Mesenchymal stem cell (in vitro differentiated cells and primary cell): ENCODE data around the gene AGK.
"Not testable (repeated sequence)": the region's sequence is repeated elsewhere in the genome, so short reads cannot be mapped to it uniquely, and the experiment has no call there.

Source experiments
- DNase-seq: peaks from one replicate; pipeline ENCODE4 v3.0.0-alpha.2; 2013
- H2AFZ ChIP-seq: one replicate; pipeline ENCODE4 v1.6.1; 2013; ENCODE audit warnings: low read depth, mild to moderate bottlenecking, control low read depth, inconsistent platforms, low read length, moderate library complexity
- H2AK5ac ChIP-seq: 2 replicates; pipeline ENCODE4 v1.6.1; 2013; ENCODE audit warnings: low read length, moderate library complexity, mild to moderate bottlenecking, inconsistent platforms; ENCODE audit not compliant: severe bottlenecking
- H2BK120ac ChIP-seq: one replicate; pipeline ENCODE4 v1.6.1; 2013; ENCODE audit warnings: low read depth, mild to moderate bottlenecking, inconsistent platforms, low read length, moderate library complexity
- H2BK12ac ChIP-seq, 2 experiments: one replicate each; pipeline ENCODE4 v1.6.1; 2013; ENCODE audit warnings: inconsistent platforms in 2 of 2, low read length in 2 of 2, mild to moderate bottlenecking in 2 of 2, moderate library complexity in 2 of 2, control low read depth in 1 of 2
- H2BK15ac ChIP-seq: one replicate; pipeline ENCODE4 v1.6.1; 2013; ENCODE audit warnings: mild to moderate bottlenecking, low read depth, inconsistent platforms; ENCODE audit not compliant: poor library complexity, severe bottlenecking
- H2BK5ac ChIP-seq: 2 replicates; pipeline ENCODE4 v1.6.1; 2013; ENCODE audit warnings: low read depth, mild to moderate bottlenecking, low read length, control low read depth, inconsistent platforms; ENCODE audit not compliant: poor library complexity, severe bottlenecking
- H3K14ac ChIP-seq, 2 experiments: one replicate each; pipeline ENCODE4 v1.6.1; 2013; ENCODE audit warnings: inconsistent platforms in 2 of 2, low read length in 2 of 2, control low read depth in 1 of 2, mild to moderate bottlenecking in 1 of 2, moderate library complexity in 1 of 2
- H3K18ac ChIP-seq, 2 experiments: one replicate each; pipeline ENCODE4 v1.6.1; 2013; ENCODE audit warnings: inconsistent platforms in 2 of 2, low read length in 2 of 2, control low read depth in 1 of 2, low read depth in 1 of 2, mild to moderate bottlenecking in 1 of 2
- H3K23ac ChIP-seq, 2 experiments: one replicate each; pipeline ENCODE4 v1.6.1; 2013; ENCODE audit warnings: inconsistent platforms in 2 of 2, low read length in 2 of 2, mild to moderate bottlenecking in 2 of 2, moderate library complexity in 2 of 2, control low read depth in 1 of 2
- H3K27ac ChIP-seq: 2 replicates; pipeline ENCODE4 v1.5.1; 2013; ENCODE audit warnings: mild to moderate bottlenecking, moderate library complexity, low read length, control low read depth, inconsistent platforms; ENCODE audit not compliant: poor library complexity, severe bottlenecking
- H3K27me3 ChIP-seq, 2 experiments: 2 replicates each; pipeline versions ENCODE4 v1.6.1 to v1.7.0; 2013; ENCODE audit warnings: low read length in 2 of 2, mild to moderate bottlenecking in 2 of 2, moderate library complexity in 2 of 2, control low read depth in 1 of 2, inconsistent platforms in 1 of 2; ENCODE audit not compliant: control insufficient read depth in 1 of 2, insufficient read depth in 1 of 2
- H3K36me3 ChIP-seq, 2 experiments: 2 replicates each; pipeline versions ENCODE4 v1.6.1 to v1.7.0; 2013; ENCODE audit warnings: low read length in 2 of 2, control low read depth in 1 of 2, inconsistent platforms in 1 of 2, low read depth in 1 of 2, mild to moderate bottlenecking in 1 of 2; ENCODE audit not compliant: insufficient read depth in 2 of 2, control insufficient read depth in 1 of 2
- H3K4ac ChIP-seq, 2 experiments: one replicate each; pipeline ENCODE4 v1.6.1; 2013; ENCODE audit warnings: inconsistent platforms in 2 of 2, low read length in 2 of 2, mild to moderate bottlenecking in 2 of 2, moderate library complexity in 2 of 2, control low read depth in 1 of 2, low read depth in 1 of 2
- H3K4me1 ChIP-seq: 2 replicates; pipeline ENCODE4 v1.6.1; 2013; ENCODE audit warnings: low read depth, low read length, control low read depth; ENCODE audit not compliant: control insufficient read depth, insufficient read depth
- H3K4me2 ChIP-seq: 2 replicates; pipeline ENCODE4 v1.6.1; 2013; ENCODE audit warnings: low read length, mild to moderate bottlenecking, inconsistent platforms; ENCODE audit not compliant: poor library complexity, severe bottlenecking
- H3K4me3 ChIP-seq, 2 experiments: 2 replicates each; pipeline versions ENCODE4 v1.5.1 to v1.7.0; 2013; ENCODE audit warnings: low read length in 2 of 2, mild to moderate bottlenecking in 2 of 2, control low read depth in 1 of 2, low read depth in 1 of 2; ENCODE audit not compliant: insufficient read depth in 1 of 2
- H3K79me1 ChIP-seq: replicated peaks from 2 replicates; pipeline ENCODE4 v1.6.1; 2013; ENCODE audit warnings: mild to moderate bottlenecking, control low read depth, low read length, inconsistent platforms; ENCODE audit not compliant: poor library complexity, severe bottlenecking
- H3K9ac ChIP-seq: 2 replicates; pipeline ENCODE4 v1.7.0; 2013; ENCODE audit warnings: mild to moderate bottlenecking, low read length, moderate library complexity
- H3K9me3 ChIP-seq: 2 replicates; pipeline ENCODE4 v1.7.0; 2013; ENCODE audit warnings: mild to moderate bottlenecking, low read length; ENCODE audit not compliant: control insufficient read depth
- H4K8ac ChIP-seq: one replicate; pipeline ENCODE4 v1.6.1; 2013; ENCODE audit warnings: inconsistent platforms, mild to moderate bottlenecking, low read length, moderate library complexity
- H4K91ac ChIP-seq: one replicate; pipeline ENCODE4 v1.6.1; 2013; ENCODE audit warnings: mild to moderate bottlenecking, low read length, inconsistent platforms
- WGBS: methylation state at CpG from one replicate; pipeline ENCODE4 v1.1.7; 2013; ENCODE audit warnings: mixed read lengths; 5-methylcytosine and 5-hydroxymethylcytosine counted together

The AGK gene

DNA sequence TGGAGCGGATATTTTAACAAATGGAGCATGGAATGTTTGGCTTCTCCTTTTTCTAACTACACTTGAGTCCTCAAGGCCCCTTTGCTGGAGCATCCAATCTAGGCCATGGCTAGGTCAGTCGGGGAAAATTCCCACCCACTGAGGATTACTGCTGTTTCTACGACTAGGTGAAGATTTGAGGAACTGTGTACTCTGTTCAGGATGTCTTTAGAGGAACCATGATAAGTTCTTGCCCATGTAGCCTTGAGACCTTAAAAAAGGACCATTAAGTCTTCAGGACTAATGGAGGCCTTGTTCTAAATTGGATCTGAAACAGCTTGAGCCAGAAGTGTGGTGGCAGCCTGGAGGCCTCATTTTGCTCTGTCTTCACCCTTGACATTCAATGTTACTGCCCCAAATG is 6.2 kb downstream of the AGK start:
- no peak overlapping the region for H3K4ac ChIP-seq
- no peak overlapping the region for H3K9ac ChIP-seq
- no peak overlapping the region for H3K4me2 ChIP-seq
- H2AK5ac ChIP-seq, result no peak overlapping the region
- no peak overlapping the region for H2AFZ ChIP-seq
- H4K91ac ChIP-seq, result no peak overlapping the region
- H4K8ac ChIP-seq, result no peak overlapping the region
- no peak overlapping the region for H3K27ac ChIP-seq
- DNase-seq, result no peak
- no peak overlapping the region for H2BK120ac ChIP-seq
- no peak overlapping the region for H3K18ac ChIP-seq
- 100% methylated on average over 3 of the region's 3 CpGs for WGBS
- no peak overlapping the region for H2BK5ac ChIP-seq
- no peaks in the 10 kb centered on the region for H3K27me3 ChIP-seq
- H3K23ac ChIP-seq, result no peak overlapping the region
- H3K14ac ChIP-seq, result no peak overlapping the region
- H2BK12ac ChIP-seq, result no peak overlapping the region
- H3K36me3 ChIP-seq, result peaks cover 4 to 34% of the 10 kb centered on the region in 2 experiments
- peaks cover 2% of the 10 kb centered on the region for H3K4me1 ChIP-seq
- no peak overlapping the region for H2BK15ac ChIP-seq
- peaks cover 25% of the 10 kb centered on the region for H3K79me1 ChIP-seq
- peaks cover 7% of the 10 kb centered on the region for H3K9me3 ChIP-seq
- H3K4me3 ChIP-seq, result no peak overlapping the region

DNA sequence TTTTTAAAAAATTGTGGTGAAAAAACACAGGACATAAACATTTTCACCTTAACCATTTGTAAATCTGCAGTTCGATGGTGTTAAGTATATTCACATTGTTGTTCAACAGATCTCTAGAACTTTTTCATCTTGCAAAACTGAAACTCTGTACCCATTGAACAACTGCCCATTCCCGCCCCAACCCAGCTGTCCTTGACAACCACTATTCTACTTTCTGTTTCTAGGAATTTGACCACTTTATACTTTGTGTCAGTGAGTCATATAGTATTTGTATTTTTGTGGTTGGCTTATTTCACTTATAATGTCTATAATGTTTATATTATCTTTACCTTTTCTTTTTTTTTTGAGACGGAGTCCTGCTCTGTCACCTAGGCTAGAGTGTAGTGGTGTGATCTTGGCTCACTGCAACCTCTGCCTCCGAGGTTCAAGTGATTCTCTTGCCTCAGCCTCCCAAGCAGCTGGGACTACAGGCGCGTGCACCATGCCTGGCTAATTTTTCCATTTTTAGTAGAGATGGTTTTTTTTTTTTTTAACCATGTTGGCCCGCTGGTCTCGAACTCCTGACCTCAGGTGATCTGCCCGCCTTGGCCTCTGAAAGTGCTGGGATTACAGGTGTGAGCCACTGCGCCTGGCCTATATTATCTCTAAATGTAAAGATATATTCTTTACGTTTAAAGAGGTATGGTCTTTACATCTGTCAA is 6.8 kb downstream of the AGK start:
- H3K18ac ChIP-seq, H3K27ac ChIP-seq, H2BK15ac ChIP-seq, H3K27me3 ChIP-seq, H2BK12ac ChIP-seq, H3K9ac ChIP-seq, H2BK5ac ChIP-seq, H2BK120ac ChIP-seq, H3K4me3 ChIP-seq, H3K4me2 ChIP-seq, H3K14ac ChIP-seq, H3K4ac ChIP-seq, H3K4me1 ChIP-seq, H4K91ac ChIP-seq, H3K23ac ChIP-seq, H3K9me3 ChIP-seq, H2AFZ ChIP-seq, H4K8ac ChIP-seq, H2AK5ac ChIP-seq: not testable (repeated sequence)
- H3K79me1 ChIP-seq, result peaks cover 23% of the 10 kb centered on the region
- DNase-seq, result peak; percentile 67
- 92% methylated on average over 9 of the region's 11 CpGs for WGBS
- H3K36me3 ChIP-seq, result peaks cover 8 to 36% of the 10 kb centered on the region in 2 experiments

DNA sequence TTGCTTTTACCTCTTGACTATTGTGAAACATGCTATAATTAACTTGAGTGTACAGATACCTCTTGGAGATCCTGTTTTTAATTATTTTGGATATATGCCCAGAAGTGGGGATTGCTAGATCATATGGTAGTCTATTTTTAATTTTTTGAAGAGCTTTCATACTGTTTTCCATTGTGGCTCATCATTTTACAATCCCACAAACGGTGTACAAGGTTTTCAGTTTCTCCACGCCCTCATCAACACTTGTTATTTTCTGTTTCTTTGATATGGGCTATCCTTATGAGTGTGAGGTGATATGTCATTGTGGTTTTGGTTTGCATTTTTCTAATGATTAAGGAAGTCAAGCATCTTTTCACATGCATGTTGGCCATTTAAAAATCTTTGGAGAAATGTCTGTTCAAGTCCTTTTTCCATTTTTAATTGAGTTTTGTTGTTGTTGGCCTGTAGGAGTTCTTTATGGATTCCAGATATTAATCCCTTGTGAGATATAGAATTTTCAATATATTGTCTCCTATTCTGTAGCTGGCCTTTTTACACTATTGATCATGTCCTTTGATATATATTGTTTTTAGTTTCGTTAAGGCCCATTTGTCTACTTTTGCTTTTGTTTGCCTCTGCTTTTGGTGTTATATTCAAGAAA is 7.5 kb downstream of the AGK start:
- Histone ChIP-seq H3K9ac (no peak overlapping the region), H2BK5ac (no peak overlapping the region), H4K8ac (no peak overlapping the region), H2BK15ac (no peak overlapping the region), H2AFZ (no peak overlapping the region), H2BK12ac (no peak overlapping the region), H3K9me3 (peaks cover 7% of the 10 kb centered on the region), H2BK120ac (no peak overlapping the region), H3K4me2 (no peak overlapping the region), H3K79me1 (peaks cover 19% of the 10 kb centered on the region), H3K4me1 (peaks cover 6% of the 10 kb centered on the region), H2AK5ac (no peak overlapping the region), H3K27ac (no peak overlapping the region), H3K27me3 (no peaks in the 10 kb centered on the region), H4K91ac (no peak overlapping the region), H3K23ac (no peak overlapping the region), H3K4me3 (no peak overlapping the region), H3K4ac (no peak overlapping the region), H3K18ac (no peak overlapping the region), H3K14ac (no peak overlapping the region), H3K36me3 (peaks cover 8 to 37% of the 10 kb centered on the region in 2 experiments)
- WGBS, result no CpG with 5 or more reads among the region's 3 CpGs
- DNase-seq, result peak; percentile 18

DNA sequence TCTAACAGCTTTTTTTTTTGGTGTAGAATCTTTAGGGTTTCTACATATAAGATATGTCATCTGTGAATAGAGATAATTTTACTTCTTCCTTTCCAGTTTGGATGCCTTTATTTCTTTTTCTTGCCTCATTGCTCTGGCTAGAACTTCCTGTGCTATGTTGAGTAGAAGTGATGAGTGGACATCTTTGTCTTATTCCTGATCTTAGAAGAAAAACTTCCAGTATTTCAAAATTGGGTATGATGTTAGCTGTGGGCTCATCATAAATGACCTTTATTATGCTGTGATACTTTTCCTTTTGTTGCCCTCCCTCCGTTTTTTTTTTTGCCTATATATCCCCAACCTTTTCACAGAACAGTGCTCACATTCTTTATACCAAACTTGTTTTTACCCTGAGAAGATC is 8.8 kb downstream of the AGK start:
- no peak overlapping the region for H3K4me3 ChIP-seq
- peak overlapping the region; percentile 82 for H2BK5ac ChIP-seq
- H3K79me1 ChIP-seq, result peaks cover 18% of the 10 kb centered on the region
- H3K36me3 ChIP-seq, result peaks cover 10 to 43% of the 10 kb centered on the region in 2 experiments
- H4K8ac ChIP-seq, result no peak overlapping the region
- no peak overlapping the region for H2AK5ac ChIP-seq
- WGBS, result 100% methylated on average over 1 of the region's 1 CpG
- no peak overlapping the region for H3K23ac ChIP-seq
- no peak overlapping the region for H3K18ac ChIP-seq
- H3K14ac ChIP-seq, result no peak overlapping the region
- H4K91ac ChIP-seq, result no peak overlapping the region
- no peak overlapping the region for H3K4me2 ChIP-seq
- peaks cover 7% of the 10 kb centered on the region for H3K9me3 ChIP-seq
- no peak for DNase-seq
- H2BK12ac ChIP-seq, result no peak overlapping the region
- no peak overlapping the region for H3K27ac ChIP-seq
- H3K9ac ChIP-seq, result no peak overlapping the region
- H2AFZ ChIP-seq, result no peak overlapping the region
- H3K4ac ChIP-seq, result no peak overlapping the region
- H2BK15ac ChIP-seq, result no peak overlapping the region
- H3K4me1 ChIP-seq, result peaks cover 6% of the 10 kb centered on the region
- no peak overlapping the region for H2BK120ac ChIP-seq
- H3K27me3 ChIP-seq, result no peaks in the 10 kb centered on the region
